NT2/D1 (cell line): ENCODE results near the gene PIM3.

Experiments
- SUZ12 ChIP-seq: IDR thresholded peaks from 2 replicates; pipeline ENCODE4 v1.6.1; 2011; ENCODE audit not compliant: insufficient read length, insufficient read depth; ENCODE audit errors: extremely low read depth
- YY1 ChIP-seq: IDR thresholded peaks from 2 replicates; pipeline ENCODE4 v1.6.1; 2011; ENCODE audit not compliant: insufficient read length, insufficient read depth
- ZNF274 ChIP-seq: IDR thresholded peaks from 2 replicates; pipeline ENCODE4 v1.6.1; 2011; ENCODE audit warnings: mild to moderate bottlenecking, low read depth, low read length

DNA sequence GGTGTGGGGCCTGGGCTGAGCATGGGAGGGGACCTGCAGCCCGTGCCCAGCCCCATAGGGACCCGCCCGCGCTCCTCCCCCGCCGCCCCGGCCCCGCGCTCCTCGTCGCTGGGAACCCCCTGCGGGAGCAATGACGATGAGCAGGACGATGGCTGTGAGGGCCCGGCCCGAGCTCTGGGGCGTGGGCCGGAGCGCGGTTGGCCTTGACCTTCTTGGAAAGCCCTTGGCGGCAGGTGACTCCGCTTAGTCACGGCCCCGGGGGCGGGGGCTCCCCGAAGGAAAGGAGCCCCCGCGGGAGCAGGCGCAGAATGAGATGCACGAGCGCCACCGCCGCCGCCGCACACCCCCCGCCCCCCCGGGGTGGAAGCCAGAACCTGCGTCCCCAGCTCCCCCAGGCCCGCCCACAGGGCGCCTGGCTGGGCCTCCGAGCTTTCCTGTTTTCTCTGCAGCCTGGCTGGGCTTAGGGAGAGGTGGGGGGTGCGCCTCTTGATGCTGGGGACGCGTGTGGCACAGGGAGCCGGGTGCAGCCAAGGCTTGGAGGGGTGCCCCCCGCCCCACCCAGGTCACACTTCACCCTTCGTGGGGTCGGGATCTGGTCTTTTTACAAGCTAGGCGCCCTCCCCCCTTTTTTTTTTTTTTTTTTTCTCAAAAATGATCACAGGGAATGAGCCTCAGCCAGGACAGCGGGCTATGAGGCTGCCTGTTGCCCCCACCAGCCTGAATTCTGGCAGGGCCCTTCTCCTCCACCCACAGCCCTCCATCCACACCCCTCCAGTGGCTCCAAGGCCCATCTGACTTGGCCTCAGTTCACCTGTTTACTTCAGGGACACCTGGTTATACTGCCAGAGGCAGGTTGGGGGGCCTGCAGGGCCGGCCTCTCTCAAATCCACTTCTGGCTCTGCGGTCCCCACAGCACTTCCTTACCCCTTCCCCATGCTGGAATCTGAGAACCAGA, 24.3 kb upstream of the PIM3 start:
- TF ChIP-seq ZNF274 (no peak), YY1 (no peak), SUZ12 (no peak)
